GM18502 (cell line): ENCODE results near the gene CRYBG1.

Experiments used
- ATAC-seq: cut with Tn5 transposase; IDR thresholded peaks from one replicate; pipeline ENCODE4 v1.9.1; 2021; ENCODE audit warnings: mild to moderate bottlenecking; ENCODE audit not compliant: unreplicated experiment, poor library complexity

The CRYBG1 gene

DNA sequence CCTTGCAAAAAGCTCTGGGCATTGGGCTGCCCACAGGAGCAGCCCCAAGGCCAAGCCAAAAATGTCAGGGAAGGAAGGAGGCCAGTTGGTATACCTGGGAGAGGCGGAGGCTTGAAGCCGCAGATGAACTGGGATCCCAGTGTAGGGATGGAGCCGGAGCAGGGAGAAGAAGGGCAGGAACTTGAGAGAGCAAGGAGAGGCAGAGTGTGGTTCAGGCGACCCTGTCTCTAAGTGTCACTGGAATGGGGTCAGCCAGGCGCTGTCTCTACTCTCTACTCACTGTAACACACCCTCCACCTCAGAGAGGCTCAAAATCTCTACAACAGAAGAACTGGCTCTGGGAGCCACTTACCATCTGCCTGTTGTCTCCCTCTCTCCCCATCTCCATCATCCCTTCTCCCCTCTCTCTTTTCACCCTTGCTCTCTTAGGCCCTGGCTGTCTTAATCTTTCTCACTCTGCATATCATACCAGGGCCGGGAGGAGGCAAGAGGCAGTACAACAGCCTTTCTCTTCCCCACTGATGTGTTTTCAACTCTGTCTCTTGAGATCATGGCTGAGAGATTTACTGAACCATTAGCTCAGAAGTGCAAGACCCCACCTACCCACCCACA is 93.3 kb downstream of the CRYBG1 start:
- no peak for ATAC-seq

DNA sequence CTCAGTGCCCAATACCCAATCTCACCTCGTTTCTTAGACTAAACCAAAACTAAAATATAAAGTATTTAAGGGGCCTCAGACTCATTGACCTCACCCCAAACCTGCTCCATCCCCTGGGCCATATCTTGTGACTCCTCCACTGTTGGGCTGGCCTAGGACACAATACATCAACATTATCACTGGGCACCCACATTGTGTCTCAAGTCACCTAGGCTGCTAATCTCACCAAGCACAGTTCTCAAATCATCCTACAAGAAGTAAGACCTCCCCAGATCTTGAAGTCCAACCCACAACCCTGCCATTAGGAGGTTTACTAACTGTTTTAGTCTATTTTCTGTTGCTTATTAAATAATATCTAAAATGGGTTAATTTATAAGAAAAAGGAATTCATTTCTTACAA is 96.2 kb downstream of the CRYBG1 start:
- no peak for ATAC-seq

DNA sequence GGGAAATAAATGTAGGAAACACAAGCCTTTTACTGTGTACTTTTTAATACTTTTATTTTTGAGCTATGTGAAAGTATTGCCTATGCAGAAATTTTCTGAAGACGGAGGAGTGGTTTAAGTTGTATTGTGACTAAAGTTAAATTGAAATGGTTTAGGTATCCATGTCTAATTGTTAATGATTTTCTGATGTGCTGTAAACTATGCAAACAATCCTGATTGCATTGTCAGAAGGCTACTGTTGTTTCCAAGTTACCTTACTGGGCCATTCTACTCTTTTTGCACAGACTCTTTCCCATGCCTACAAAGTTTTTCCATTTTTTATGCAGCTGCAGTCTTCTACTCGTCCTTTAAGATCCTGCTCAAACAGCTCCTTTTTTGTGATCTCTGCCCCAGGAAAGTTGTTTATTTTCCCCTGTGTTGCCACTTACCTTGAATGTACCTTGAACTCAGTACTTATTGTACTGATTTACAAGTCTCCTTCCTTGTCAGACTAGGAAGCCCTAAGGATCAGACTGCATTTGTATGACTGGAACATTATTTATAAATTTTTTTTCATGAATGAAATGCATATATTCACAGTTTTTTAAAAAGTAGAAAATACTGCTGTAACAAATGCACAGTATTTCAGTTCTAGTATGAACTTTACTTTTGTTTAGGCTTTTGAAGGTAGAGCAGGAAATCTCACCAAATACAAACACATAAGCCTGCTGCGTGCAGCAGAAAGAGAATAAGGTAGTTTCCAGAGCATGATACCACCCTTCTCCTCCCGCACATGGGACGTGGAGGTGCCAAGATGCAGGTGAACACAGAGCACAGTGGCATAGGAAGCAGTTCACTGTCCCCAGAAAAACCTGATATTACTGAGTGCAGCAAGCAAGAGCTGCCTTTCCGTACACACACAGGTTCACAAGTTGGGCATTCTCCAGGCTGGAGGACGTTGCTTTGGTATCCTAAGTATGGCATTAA is 97.8 kb downstream of the CRYBG1 start:
- ATAC-seq: no peak

- no peak for ATAC-seq
Measured at GRCh38 chr6:106460481-106460880, 100.0 kb downstream of the CRYBG1 start.

DNA sequence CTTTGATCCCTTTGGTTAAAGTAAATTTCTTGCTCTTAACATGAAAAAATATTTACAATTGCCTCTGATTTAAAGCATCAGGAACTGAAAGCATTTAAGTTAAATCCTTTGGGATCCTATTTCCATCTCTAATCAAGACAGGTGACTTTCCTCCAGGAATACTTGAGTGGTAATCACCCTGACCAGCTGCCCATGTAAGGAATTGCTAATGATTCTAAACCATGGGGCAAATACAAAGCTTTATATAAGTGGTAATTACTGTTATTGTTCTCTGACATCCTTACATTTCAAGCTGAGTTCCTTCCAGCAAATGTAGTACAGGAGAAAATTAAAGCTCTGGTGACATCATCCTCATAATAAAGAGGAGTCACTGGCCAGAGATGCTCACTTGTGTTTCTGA is 100.6 kb downstream of the CRYBG1 start:
- no peak for ATAC-seq

DNA sequence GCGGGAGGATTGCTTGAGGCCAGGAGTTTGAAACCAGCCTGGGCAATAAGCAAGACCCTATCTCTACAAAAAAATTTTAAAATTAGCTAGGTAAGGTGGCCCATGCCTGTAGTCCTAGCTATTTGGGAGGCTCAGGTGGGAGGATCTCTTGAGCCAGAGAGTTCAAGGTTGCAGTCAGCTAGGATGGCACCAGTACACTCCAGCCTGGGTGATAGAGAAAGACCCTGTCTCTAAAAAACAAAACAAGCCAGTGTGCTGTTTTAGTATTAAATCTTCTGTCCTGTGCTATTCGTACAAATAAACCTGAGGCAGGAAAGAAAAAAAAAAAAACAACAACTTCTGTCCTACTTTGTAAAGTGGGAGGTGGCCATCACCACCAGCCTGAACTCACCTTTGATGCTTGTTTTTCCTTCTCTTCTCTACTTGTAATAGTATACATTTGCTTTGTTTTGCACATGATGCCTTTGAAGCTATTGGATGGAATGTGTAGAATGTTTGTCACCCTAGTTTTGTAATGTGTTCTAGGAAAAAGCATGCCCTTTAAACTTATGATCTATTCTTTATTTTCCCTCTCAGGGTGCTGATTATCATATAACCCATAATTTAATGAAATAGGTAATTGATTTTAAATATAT is 102.5 kb downstream of the CRYBG1 start:
- no peak for ATAC-seq

DNA sequence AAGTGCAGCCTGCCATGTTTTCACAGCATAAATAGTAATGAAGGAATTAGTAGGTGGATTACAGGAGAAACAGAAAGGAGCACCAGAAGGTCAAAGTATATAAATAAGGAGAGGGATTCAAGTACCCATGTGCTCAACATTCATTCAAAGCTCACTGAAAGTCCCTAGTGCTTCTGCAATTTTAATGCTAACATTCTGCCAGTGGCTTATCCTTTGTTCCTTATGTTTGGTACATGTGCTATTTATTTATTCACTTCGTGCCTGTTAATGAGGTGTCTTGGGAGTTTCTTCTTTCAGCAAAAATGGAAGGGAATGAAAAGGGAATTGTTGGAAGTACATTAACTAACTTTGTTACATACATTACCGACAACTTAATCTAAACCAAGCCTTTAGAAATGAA is 105.7 kb downstream of the CRYBG1 start:
- no peak for ATAC-seq

DNA sequence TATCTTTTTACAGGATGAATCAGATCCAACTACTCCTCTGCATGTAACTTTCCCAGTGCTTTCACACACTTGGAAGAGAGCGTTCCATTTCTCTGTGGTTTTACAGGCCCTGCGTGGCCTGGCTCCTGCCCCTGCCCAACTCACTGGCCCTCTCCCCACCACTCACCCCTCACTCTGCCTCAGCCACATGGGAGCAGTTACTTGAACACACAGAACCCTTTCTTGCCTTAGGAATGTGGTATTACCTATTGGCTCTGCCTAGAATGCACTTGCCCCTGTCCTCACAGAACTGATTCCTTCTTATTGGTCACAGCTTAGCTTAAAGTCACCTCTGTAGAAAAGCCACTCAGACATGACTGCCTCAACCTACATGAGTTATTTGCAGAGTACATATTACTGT is 108.4 kb downstream of the CRYBG1 start:
- ATAC-seq: no peak

- ATAC-seq: no peak
Measured at GRCh38 chr6:106469882-106470281, 109.4 kb downstream of the CRYBG1 start.

GRCh38 chr6:106470316-106470715 is 109.8 kb downstream of the CRYBG1 start:
- ATAC-seq: no peak

DNA sequence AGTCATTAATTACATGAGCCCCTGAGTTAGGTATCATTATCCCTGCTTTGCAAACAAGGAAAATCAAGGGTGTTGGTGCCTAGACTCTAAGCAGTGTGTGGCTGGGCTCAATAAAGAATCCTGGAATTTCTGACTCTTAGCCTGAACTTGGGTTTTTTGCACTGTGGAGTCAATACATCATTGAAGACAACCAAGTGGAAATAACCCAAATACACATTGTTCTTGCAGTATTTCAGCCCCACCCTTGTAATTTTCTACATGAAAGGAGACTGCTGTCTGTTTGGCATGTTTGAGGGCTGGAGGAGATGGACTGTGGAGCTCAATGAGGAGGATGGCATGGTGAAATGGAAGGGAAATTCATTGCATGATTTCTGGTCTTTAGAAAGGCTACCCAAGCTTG is 110.3 kb downstream of the CRYBG1 start:
- no peak for ATAC-seq

GRCh38 chr6:106473812-106474211 is 113.3 kb downstream of the CRYBG1 start:
- ATAC-seq: no peak

DNA sequence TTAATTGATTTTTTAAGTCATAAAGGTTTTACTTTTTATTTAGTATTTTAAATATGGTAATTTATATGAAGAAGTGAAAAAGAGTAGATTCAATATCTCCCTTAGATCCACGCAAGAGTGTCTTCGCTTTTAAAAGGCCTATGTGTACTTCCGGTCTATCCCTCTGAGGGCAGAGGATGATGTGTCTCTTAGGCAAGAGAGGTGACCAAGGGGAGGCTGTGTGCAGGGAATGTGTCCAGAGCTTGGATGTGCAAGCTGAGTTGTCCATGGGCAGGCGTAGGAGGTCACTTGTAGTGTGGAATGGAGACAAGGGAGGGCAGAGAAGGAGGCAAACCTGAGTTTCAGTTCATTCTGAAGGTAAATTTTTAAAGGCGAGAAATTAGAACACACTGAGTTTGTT is 113.9 kb downstream of the CRYBG1 start:
- ATAC-seq: no peak

GRCh38 chr6:106475284-106475683 is 114.8 kb downstream of the CRYBG1 start:
- no peak for ATAC-seq

GRCh38 chr6:106476331-106477105 is 116.0 kb downstream of the CRYBG1 start:
- no peak for ATAC-seq

- ATAC-seq: no peak
Measured at GRCh38 chr6:106477146-106477545, 116.6 kb downstream of the CRYBG1 start.

GRCh38 chr6:106477790-106478189 is 117.3 kb downstream of the CRYBG1 start:
- ATAC-seq: no peak

- ATAC-seq: no peak
Measured at GRCh38 chr6:106486236-106486635, 125.7 kb downstream of the CRYBG1 start.

DNA sequence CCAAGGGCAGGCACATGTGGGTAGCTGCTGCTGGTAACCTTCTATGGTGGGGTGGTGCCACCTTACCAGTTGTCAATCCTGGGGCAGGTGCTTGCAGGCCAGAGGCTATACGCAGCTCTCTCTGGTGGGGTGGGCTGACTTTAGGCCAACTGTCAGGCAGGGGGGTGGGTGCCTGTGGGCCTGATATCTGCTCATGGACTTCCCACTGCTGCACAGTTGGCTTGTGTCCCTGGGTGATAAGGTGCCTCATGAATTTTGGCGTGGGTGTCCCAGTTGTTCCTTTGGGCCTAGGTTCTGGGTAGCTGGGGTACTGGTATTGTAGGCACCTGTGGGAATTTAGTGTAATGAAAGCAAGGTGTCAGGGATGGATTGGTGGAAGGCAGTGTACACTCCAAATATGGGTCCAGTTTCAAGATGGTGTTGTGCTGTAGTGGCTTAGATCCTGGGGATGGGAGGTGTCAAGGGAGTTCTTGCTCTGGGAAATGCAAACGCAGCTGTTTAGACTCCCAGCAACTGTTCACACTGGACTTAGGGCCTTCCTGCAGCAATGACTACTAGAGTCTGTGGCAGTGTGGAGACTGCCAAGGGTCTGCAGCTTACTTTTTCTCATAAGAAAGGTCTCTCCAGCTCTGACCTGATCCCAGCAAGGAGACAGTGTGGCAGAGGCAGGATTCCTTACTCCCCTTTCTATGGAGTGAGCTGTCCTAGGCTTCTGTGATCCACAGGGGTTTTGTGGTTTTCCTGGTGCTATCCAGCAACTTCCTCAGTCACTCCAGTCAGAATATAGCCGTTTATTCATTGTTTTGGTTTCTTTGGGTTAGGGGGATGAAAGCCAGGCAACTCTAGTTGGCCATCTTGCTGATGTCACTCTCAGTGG is 128.2 kb downstream of the CRYBG1 start:
- ATAC-seq: no peak

GRCh38 chr6:106490030-106490429 is 129.5 kb downstream of the CRYBG1 start:
- ATAC-seq: no peak
